Sigmoid colon (tissue), 4 donors: ENCODE results near the gene TCERG1L.

Experiments
- CTCF ChIP-seq, 4 experiments: fragments of 450-650 bp in 3 of 4; fragments of 200-600 bp in 1 of 4; IDR thresholded peaks; one replicate each; pipeline ENCODE4 v1.5.1; 2016 to 2019; ENCODE audit warnings: antibody characterized with exemption in 4 of 4, mild to moderate bottlenecking in 3 of 4, moderate library complexity in 2 of 4
- POLR2A ChIP-seq, 2 donors: fragments of 450-650 bp; IDR thresholded peaks; one replicate each; pipeline ENCODE4 v1.6.1; 2016; ENCODE audit warnings: antibody characterized with exemption in 2 of 2, mild to moderate bottlenecking in 2 of 2, moderate library complexity in 2 of 2
- POLR2AphosphoS5 ChIP-seq, 4 donors: sonication (generic); formaldehyde crosslinking; IDR thresholded peaks; one replicate each; pipeline ENCODE4 v1.6.1; 2017; ENCODE audit warnings: antibody characterized with exemption in 4 of 4

- TF ChIP-seq POLR2A (IDR thresholded peaks at IDR 0.05) (no peak), CTCF (IDR thresholded peaks at IDR 0.05) (no peak), POLR2AphosphoS5 (IDR thresholded peaks at IDR 0.05) (no peak)
These were observed 233.2 kb downstream of the TCERG1L start for GRCh38 chr10:131078131-131078881.
